ENCODE measurements around the gene ADAMTS19. TPM values are rescaled to one million over a fixed set of nuclear protein-coding genes. Genes with fewer than 3 reads are reported as not detected.

ADAMTS19 gene
- total RNA-seq, 1 donor from 2014 or later = 33.7 TPM

- no peaks in the 10 kb centered on the region for H3K9me3 Mint-ChIP-seq (ENCODE audit: low read depth)
- no peak overlapping the region for H3K27ac Mint-ChIP-seq
- TF ChIP-seq CTCF (IDR thresholded peaks at IDR 0.05; ENCODE audit: unreplicated experiment) = no peak
- H3K27me3 Mint-ChIP-seq = no peaks in the 10 kb centered on the region
- H3K4me1 Mint-ChIP-seq (ENCODE audit: low read depth) = no peaks in the 10 kb centered on the region
- H3K4me3 Mint-ChIP-seq (ENCODE audit: low read depth) = no peak overlapping the region
- H3K36me3 Mint-ChIP-seq (ENCODE audit: insufficient read depth) = peaks cover 2% of the 10 kb centered on the region
- DNase-seq (ENCODE audit: low spot score, unreplicated experiment) = no peak
Observed at GRCh38 chr5:129687941-129688340, 227.8 kb downstream of the ADAMTS19 start.

GRCh38 chr5:129689045-129689444, 228.9 kb downstream of the ADAMTS19 start:
- H3K27ac Mint-ChIP-seq = no peak overlapping the region
- no peak for TF ChIP-seq CTCF (IDR thresholded peaks at IDR 0.05; ENCODE audit: unreplicated experiment)
- H3K27me3 Mint-ChIP-seq = no peaks in the 10 kb centered on the region
- no peaks in the 10 kb centered on the region for H3K9me3 Mint-ChIP-seq (ENCODE audit: low read depth)
- H3K4me3 Mint-ChIP-seq (ENCODE audit: low read depth) = no peak overlapping the region
- peaks cover under 1% of the 10 kb centered on the region for H3K36me3 Mint-ChIP-seq (ENCODE audit: insufficient read depth)
- no peak for DNase-seq (ENCODE audit: low spot score, unreplicated experiment)
- H3K4me1 Mint-ChIP-seq (ENCODE audit: low read depth) = no peaks in the 10 kb centered on the region

- Mint-ChIP-seq H3K9me3 (ENCODE audit: low read depth) (no peaks in the 10 kb centered on the region), H3K36me3 (ENCODE audit: insufficient read depth) (peaks cover 12% of the 10 kb centered on the region), H3K27me3 (no peaks in the 10 kb centered on the region), H3K4me3 (ENCODE audit: low read depth) (no peak overlapping the region), H3K27ac (no peak overlapping the region), H3K4me1 (ENCODE audit: low read depth) (no peaks in the 10 kb centered on the region)
- TF ChIP-seq CTCF (IDR thresholded peaks at IDR 0.05; ENCODE audit: unreplicated experiment) = no peak
- no peak for DNase-seq (ENCODE audit: low spot score, unreplicated experiment)
Observed at GRCh38 chr5:129691220-129691619, 231.1 kb downstream of the ADAMTS19 start.

GRCh38 chr5:129696636-129697035, 236.5 kb downstream of the ADAMTS19 start:
- no peaks in the 10 kb centered on the region for H3K4me1 Mint-ChIP-seq (ENCODE audit: low read depth)
- no peak overlapping the region for H3K27ac Mint-ChIP-seq
- no peak overlapping the region for H3K4me3 Mint-ChIP-seq (ENCODE audit: low read depth)
- DNase-seq (ENCODE audit: low spot score, unreplicated experiment) = no peak
- TF ChIP-seq CTCF (IDR thresholded peaks at IDR 0.05; ENCODE audit: unreplicated experiment) = no peak
- peaks cover 21% of the 10 kb centered on the region for H3K36me3 Mint-ChIP-seq (ENCODE audit: insufficient read depth)
- H3K9me3 Mint-ChIP-seq (ENCODE audit: low read depth) = no peaks in the 10 kb centered on the region
- H3K27me3 Mint-ChIP-seq = no peaks in the 10 kb centered on the region

GRCh38 chr5:129698661-129699060, 238.6 kb downstream of the ADAMTS19 start:
- H3K36me3 Mint-ChIP-seq (ENCODE audit: insufficient read depth) = peaks cover 24% of the 10 kb centered on the region
- no peak overlapping the region for H3K4me3 Mint-ChIP-seq (ENCODE audit: low read depth)
- H3K27ac Mint-ChIP-seq = no peak overlapping the region
- no peak for DNase-seq (ENCODE audit: low spot score, unreplicated experiment)
- H3K9me3 Mint-ChIP-seq (ENCODE audit: low read depth) = no peaks in the 10 kb centered on the region
- H3K4me1 Mint-ChIP-seq (ENCODE audit: low read depth) = no peaks in the 10 kb centered on the region
- no peaks in the 10 kb centered on the region for H3K27me3 Mint-ChIP-seq
- no peak for TF ChIP-seq CTCF (IDR thresholded peaks at IDR 0.05; ENCODE audit: unreplicated experiment)

Measured in progenitor cell of endocrine pancreas (in vitro differentiated cells).